Stimulated activated CD8-positive, alpha-beta memory T cell treated with anti-CD3 and anti-CD28 coated beads, Interleukin-7, amount 100 ng/mL, for 1 hour (primary cell): ENCODE results near the gene TPP1.

ENCODE experiments used
- DNase-seq, 2 donors: peaks; one replicate each; pipeline ENCODE4 v3.0.0-alpha.2; 2020; ENCODE audit warnings: low read depth in 2 of 2

TPP1 gene

DNA sequence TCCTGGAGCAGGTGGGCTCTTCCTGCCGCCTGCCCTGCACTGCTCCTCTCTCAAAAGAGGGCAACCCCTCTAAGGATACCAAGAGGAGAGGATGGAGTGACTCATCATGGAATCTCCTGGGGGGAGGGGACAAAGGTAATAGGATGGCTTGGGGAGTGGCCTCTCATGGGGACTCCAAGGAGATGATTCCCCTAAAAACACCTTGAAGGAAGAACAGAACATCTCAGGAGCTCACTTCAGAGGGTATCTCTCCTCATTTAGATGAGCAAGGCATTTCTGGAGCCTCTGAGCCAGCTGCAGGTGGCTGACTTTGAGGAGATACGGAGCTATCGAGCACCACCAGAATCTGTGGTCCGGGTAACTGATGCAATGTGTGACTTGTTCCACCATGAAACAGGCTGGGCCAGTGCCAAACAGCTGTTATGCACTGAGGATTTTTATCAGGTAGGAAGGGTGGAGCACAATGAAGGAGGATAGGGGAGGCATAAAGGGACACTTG lies 56.1 kb downstream of the TPP1 start:
- DNase-seq = no peak
